Neural progenitor cell (in vitro differentiated cells): ENCODE data around the gene KRT33B.

Experiments
- EZH2 ChIP-seq: fragments of 200-600 bp; sonication (generic); IDR thresholded peaks from 2 replicates; pipeline ENCODE4 v1.6.1; 2017; ENCODE audit warnings: antibody characterized with exemption, mild to moderate bottlenecking, moderate library complexity
- EZH2phosphoT487 ChIP-seq: fragments of 200-600 bp; sonication (generic); IDR thresholded peaks from 2 replicates; pipeline ENCODE4 v1.6.1; 2017; ENCODE audit warnings: antibody characterized with exemption
- TF ChIP-seq, protein P1 (sequence below): fragments of 200-600 bp; sonication (generic); IDR thresholded peaks from 2 replicates; pipeline ENCODE4 v1.5.1; 2017; ENCODE audit warnings: antibody characterized with exemption, mild to moderate bottlenecking

DNA sequence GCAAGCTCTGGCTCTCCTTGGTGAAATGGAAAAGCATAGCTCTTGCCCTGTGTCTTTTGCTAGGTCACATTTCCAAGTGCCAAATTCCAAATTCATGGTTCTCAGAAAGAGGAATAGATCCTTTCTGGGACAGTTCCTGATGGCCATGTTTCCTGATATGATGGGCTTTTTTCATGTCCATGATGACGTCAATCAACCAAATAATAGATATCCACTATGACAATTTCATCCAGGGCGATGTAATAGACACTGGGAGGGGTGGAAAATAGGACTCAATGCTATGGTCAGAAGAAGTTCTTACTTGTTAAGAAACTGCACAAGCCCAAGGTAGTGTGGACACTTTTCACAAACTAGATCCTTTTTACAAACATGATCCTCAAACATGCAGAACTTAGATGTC is 18.4 kb downstream of the KRT33B start:
- TF ChIP-seq, protein P1, sequence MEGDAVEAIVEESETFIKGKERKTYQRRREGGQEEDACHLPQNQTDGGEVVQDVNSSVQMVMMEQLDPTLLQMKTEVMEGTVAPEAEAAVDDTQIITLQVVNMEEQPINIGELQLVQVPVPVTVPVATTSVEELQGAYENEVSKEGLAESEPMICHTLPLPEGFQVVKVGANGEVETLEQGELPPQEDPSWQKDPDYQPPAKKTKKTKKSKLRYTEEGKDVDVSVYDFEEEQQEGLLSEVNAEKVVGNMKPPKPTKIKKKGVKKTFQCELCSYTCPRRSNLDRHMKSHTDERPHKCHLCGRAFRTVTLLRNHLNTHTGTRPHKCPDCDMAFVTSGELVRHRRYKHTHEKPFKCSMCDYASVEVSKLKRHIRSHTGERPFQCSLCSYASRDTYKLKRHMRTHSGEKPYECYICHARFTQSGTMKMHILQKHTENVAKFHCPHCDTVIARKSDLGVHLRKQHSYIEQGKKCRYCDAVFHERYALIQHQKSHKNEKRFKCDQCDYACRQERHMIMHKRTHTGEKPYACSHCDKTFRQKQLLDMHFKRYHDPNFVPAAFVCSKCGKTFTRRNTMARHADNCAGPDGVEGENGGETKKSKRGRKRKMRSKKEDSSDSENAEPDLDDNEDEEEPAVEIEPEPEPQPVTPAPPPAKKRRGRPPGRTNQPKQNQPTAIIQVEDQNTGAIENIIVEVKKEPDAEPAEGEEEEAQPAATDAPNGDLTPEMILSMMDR: no peak
- TF ChIP-seq EZH2: no peak
- no peak for TF ChIP-seq EZH2phosphoT487
